HG03175 (cell line): ENCODE results near the gene ACBD6.

Source experiments
- ATAC-seq: cut with Tn5 transposase; IDR thresholded peaks from one replicate; pipeline ENCODE4 v1.9.1; 2021; ENCODE audit warnings: mild to moderate bottlenecking, moderate library complexity; ENCODE audit not compliant: unreplicated experiment

Gene ACBD6

DNA sequence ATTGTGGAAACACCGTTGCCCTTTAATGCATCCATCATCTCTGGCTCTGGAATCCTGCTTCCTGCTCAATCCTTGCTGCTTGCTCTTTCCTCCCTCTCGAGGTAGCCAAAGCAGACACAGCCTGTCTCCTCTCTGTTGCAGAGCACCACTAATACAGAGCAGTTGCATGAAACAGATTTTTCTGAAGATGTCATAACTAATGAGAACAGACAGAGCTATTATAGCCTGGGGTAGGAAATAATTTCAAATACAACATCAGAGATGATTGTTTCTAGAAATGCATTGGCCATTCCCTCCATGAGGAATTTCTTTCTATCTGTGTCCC, 23.3 kb upstream of the ACBD6 start:
- no peak for ATAC-seq

GRCh38 chr1:180524915-180525714, 22.7 kb upstream of the ACBD6 start:
- ATAC-seq, result no peak

- ATAC-seq, result no peak
Measured at GRCh38 chr1:180524160-180524914, 22.0 kb upstream of the ACBD6 start.

- ATAC-seq, result no peak
Measured at GRCh38 chr1:180522213-180522515, 19.8 kb upstream of the ACBD6 start.

GRCh38 chr1:180521474-180522212, 19.3 kb upstream of the ACBD6 start:
- ATAC-seq, result no peak

GRCh38 chr1:180519846-180520245, 17.5 kb upstream of the ACBD6 start:
- ATAC-seq, result no peak

- peak; percentile 81 for ATAC-seq
Measured at GRCh38 chr1:180515857-180516388, 13.5 kb upstream of the ACBD6 start.

GRCh38 chr1:180515364-180515763, 13.0 kb upstream of the ACBD6 start:
- no peak for ATAC-seq

GRCh38 chr1:180513531-180513930, 11.2 kb upstream of the ACBD6 start:
- ATAC-seq, result no peak

GRCh38 chr1:180510882-180511281, 8.5 kb upstream of the ACBD6 start:
- no peak for ATAC-seq

DNA sequence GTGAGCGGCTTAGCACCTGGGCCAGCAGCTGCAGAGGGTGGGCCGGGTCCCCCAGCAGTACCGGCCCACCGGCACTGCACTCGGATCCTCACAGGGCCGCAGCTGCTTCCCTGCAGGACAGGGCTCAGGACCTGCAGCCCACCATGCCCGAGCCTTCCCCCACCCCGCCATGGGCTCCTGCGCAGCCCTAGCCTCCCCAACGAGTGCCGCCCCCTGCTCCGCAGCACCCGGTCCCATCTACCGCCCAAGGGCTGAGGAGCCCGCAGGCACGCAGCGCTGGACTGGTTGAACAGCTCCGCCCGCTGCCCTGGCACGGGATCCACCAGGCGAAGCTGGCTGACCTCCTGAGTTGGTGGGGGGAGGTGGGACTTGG, 6.3 kb upstream of the ACBD6 start:
- ATAC-seq, result no peak

- no peak for ATAC-seq
Measured at GRCh38 chr1:180507795-180508724, 5.7 kb upstream of the ACBD6 start.

DNA sequence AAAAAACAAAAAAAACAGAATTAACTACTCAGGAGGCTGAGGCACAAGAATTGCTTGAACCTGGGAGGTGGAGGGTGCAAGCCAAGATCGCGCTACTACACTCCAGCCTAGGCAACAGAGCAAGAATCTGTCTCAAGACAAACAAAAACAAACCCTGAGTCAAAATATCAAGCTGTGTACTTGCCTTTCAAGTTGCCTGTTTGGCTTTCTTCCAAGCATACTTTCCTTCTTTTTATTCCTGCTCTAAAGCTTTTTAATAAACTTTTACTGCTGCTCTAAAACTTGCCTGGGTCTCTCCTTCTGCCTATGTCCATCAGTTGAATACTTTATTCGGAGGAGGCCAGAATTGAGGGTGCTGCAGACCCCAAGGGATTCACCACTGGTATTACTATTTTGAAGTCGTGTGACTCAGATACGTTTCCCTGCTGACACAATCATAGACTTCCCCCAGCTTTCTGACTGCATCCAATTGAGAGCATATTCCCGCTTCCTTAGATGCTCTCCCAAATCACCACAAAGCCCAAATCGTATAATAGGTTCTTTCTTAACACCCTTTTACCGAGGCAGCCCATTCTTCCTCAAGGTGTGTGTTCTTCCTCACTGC, 3.5 kb upstream of the ACBD6 start:
- no peak for ATAC-seq

- no peak for ATAC-seq
Measured at GRCh38 chr1:180504186-180504585, 1.8 kb upstream of the ACBD6 start.

GRCh38 chr1:180503280-180503862, 994 bp upstream of the ACBD6 start:
- peak; percentile 2 for ATAC-seq

DNA sequence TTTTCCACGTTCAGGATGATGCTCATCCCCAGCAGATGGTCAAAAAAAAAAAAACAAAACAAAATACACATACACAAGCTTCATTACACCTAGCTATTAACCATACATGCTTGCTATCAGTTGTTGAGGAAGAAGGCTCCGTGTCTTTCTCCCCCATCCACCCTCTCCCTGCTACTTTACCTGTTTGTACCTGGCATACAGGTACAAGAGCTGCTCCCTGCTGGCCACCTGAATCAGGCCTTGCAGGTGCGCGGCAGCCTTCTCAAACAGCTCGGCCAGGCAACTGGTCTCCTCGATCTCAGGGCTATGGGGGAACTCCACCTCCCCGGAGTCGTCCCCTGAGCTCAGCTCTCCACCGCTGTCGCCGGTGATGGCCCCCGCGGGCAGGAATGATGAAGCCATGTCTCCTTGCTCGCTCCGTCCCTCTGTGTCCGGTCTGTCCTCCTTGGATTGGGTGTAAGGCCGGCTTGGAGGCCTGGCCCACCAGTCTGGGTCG, 464 bp downstream of the ACBD6 start:
- ATAC-seq, result peak; percentile 37

DNA sequence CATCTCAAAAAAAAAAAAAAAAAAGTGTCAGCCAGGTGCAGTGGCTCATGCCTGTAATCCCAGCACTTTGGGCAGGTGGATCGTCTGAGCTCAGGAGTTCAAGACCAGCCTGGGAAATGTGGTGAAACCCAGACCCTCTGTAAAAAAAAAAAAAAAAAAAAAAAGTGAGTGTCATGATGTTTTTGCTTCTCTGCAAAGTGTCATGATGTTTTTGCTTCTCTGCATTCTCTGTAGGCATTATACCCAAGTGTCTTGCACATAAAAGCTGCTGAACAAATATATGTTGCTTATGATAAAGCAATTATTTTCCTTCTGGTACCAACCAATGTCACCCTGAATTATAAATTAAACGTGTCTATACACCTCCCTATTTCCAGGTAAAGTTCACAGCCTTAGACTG, 1.7 kb downstream of the ACBD6 start:
- ATAC-seq, result no peak

DNA sequence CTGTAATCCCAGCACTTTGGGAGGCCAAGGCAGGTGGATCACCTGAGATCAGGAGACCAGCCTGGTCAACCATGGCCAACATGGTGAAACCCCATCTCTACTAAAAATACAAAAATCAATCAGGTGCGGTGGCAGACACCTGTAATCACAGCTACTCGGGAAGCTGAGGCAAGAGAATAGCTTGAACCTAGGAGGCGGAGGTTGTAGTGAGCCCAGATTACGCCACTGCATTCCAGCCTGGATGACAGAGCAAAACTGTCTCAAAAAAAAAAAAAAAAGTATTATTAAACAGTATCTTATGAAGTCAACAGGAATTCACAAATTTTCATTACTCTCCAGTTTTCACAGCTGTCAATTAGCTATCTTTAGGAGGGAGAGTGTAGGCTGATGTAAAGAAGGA, 3.8 kb downstream of the ACBD6 start:
- no peak for ATAC-seq

GRCh38 chr1:180497826-180498225, 4.6 kb downstream of the ACBD6 start:
- ATAC-seq, result no peak

GRCh38 chr1:180494370-180494769, 8.0 kb downstream of the ACBD6 start:
- ATAC-seq, result no peak
